HEK293 (cell line): ENCODE results near the gene NIPBL.
A peak's percentile ranks its signal among the peaks of the same experiment; 100 is the strongest.

Experiments used
- CTCF ChIA-PET: fragments of 350-600 bp; formaldehyde crosslinking; extraction: SDS; loops from one replicate; lab custom pipeline; 2021; ENCODE audit warnings: antibody characterized with exemption; lab: Yijun Ruan, JAX
- POLR2A ChIA-PET: fragments of 300-600 bp; formaldehyde crosslinking; extraction: SDS; loops from one replicate; lab custom pipeline; 2020; ENCODE audit warnings: antibody characterized with exemption, inconsistent platforms; lab: Yijun Ruan, JAX
- H3K27ac ChIP-seq: fragments of 200-500 bp; sonication (Bioruptor generic); 2 replicates; pipeline ENCODE4 v1.5.1; 2014; ENCODE audit warnings: low read depth, low read length, control low read depth, inconsistent platforms; ENCODE audit errors: extremely low read depth
- H3K36me3 ChIP-seq, 2 experiments: fragments of 200-500 bp in 1 of 2; sonication (Bioruptor generic) in 1 of 2; 1 replicate in 1 of 2; 2 replicates in 1 of 2; pipeline ENCODE4 v1.5.1; 2014 to 2017; ENCODE audit warnings: inconsistent platforms in 2 of 2, low read length in 2 of 2; ENCODE audit not compliant: control insufficient read depth in 2 of 2, insufficient read depth in 1 of 2
- H3K4me1 ChIP-seq: fragments of 200-500 bp; sonication (Bioruptor generic); 2 replicates; pipeline ENCODE4 v1.5.1; 2014; ENCODE audit warnings: mild to moderate bottlenecking, low read length, inconsistent platforms; ENCODE audit not compliant: control insufficient read depth, insufficient read depth
- H3K4me3 ChIP-seq: 2 replicates; pipeline ENCODE4 v1.5.1; 2011; ENCODE audit warnings: low read depth, mild to moderate bottlenecking, control low read depth, low read length, moderate library complexity
- H3K9me3 ChIP-seq: fragments of 200-500 bp; sonication (Bioruptor generic); 2 replicates; pipeline ENCODE4 v1.5.1; 2014; ENCODE audit warnings: low read depth, low read length, inconsistent platforms; ENCODE audit not compliant: control insufficient read depth, insufficient read depth
- BCL11B ChIP-seq: fragments of 450-650 bp; formaldehyde crosslinking; IDR thresholded peaks from 2 replicates; pipeline ENCODE4 v1.5.1; 2016; ENCODE audit warnings: low read depth, missing biosample characterization, missing genetic modification characterization
- GFI1B ChIP-seq: fragments of 450-650 bp; formaldehyde crosslinking; IDR thresholded peaks from 2 replicates; pipeline ENCODE4 v1.5.1; 2016; ENCODE audit warnings: missing biosample characterization, missing genetic modification characterization
- KLF1 ChIP-seq: fragments of 450-650 bp; formaldehyde crosslinking; IDR thresholded peaks from 2 replicates; pipeline ENCODE4 v1.5.1; 2016; ENCODE audit warnings: missing biosample characterization, missing genetic modification characterization
- ZBTB7A ChIP-seq: fragments of 450-650 bp; formaldehyde crosslinking; IDR thresholded peaks from 2 replicates; pipeline ENCODE4 v1.5.1; 2016; ENCODE audit warnings: low read depth, missing biosample characterization, missing genetic modification characterization
- ZIC2 ChIP-seq: fragments of 450-650 bp; formaldehyde crosslinking; IDR thresholded peaks from 2 replicates; pipeline ENCODE4 v1.5.1; 2016; ENCODE audit warnings: missing biosample characterization, missing genetic modification characterization
- ZNF10 ChIP-seq: fragments of 450-650 bp; formaldehyde crosslinking; IDR thresholded peaks from 2 replicates; pipeline ENCODE4 v1.5.1; 2017; ENCODE audit warnings: missing biosample characterization, missing genetic modification characterization
- ZNF155 ChIP-seq: fragments of 450-650 bp; formaldehyde crosslinking; IDR thresholded peaks from 2 replicates; pipeline ENCODE4 v1.5.1; 2016; ENCODE audit warnings: missing biosample characterization, missing genetic modification characterization
- ZNF747 ChIP-seq: fragments of 450-650 bp; formaldehyde crosslinking; IDR thresholded peaks from 2 replicates; pipeline ENCODE4 v1.5.1; 2016; ENCODE audit warnings: missing biosample characterization, missing genetic modification characterization
- ZNF768 ChIP-seq: fragments of 450-650 bp; formaldehyde crosslinking; IDR thresholded peaks from 2 replicates; pipeline ENCODE4 v1.5.1; 2018; ENCODE audit warnings: missing biosample characterization, mild to moderate bottlenecking, missing genetic modification characterization
- ZNF785 ChIP-seq: fragments of 450-650 bp; formaldehyde crosslinking; IDR thresholded peaks from 2 replicates; pipeline ENCODE4 v1.5.1; 2016; ENCODE audit warnings: missing biosample characterization, missing genetic modification characterization
- ZSCAN23 ChIP-seq: fragments of 450-650 bp; formaldehyde crosslinking; IDR thresholded peaks from 2 replicates; pipeline ENCODE4 v1.5.1; 2016; ENCODE audit warnings: missing biosample characterization, missing genetic modification characterization
- TF ChIP-seq, protein P1 (sequence below): fragments of 450-650 bp; formaldehyde crosslinking; IDR thresholded peaks from 2 replicates; pipeline ENCODE4 v1.5.1; 2016; ENCODE audit warnings: missing biosample characterization, missing genetic modification characterization
- TF ChIP-seq, protein P2 (sequence below): fragments of 450-650 bp; formaldehyde crosslinking; IDR thresholded peaks from 2 replicates; pipeline ENCODE4 v1.5.1; 2017; ENCODE audit warnings: missing biosample characterization, missing genetic modification characterization
- TF ChIP-seq, protein P3 (sequence below): fragments of 450-650 bp; formaldehyde crosslinking; IDR thresholded peaks from 2 replicates; pipeline ENCODE4 v1.5.1; 2017; ENCODE audit warnings: missing biosample characterization, missing genetic modification characterization
- TF ChIP-seq, protein P4 (sequence below): fragments of 450-650 bp; formaldehyde crosslinking; IDR thresholded peaks from 2 replicates; pipeline ENCODE4 v1.5.1; 2016; ENCODE audit warnings: missing biosample characterization, missing genetic modification characterization

The NIPBL gene

DNA sequence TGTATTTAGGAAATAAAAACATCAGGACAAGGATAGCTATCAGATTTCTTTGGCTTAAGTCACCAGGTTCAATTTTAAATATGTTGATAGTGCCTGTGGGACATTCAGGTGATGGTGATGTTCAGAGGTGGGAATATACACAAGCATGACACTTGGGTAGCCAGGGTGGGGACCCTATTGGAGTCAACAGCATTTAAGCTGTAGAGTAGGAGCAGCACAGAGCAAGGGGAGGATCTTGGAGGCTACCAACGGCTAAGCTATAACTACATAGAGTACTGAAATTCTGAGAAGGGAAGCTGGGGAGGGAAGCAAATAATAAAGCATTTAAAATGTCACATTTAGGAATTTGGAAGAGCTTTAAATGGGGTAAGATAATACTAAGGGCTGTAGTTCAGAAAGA is 194.9 kb downstream of the NIPBL start:
- H3K27ac ChIP-seq, result no peak overlapping the region
- no peak overlapping the region for H3K4me3 ChIP-seq
- H3K4me1 ChIP-seq, result no peaks in the 10 kb centered on the region
- TF ChIP-seq BCL11B (tag by site-specific recombination), result no peak
- TF ChIP-seq KLF1 (tag by site-specific recombination), result no peak
- TF ChIP-seq ZSCAN23 (tag by site-specific recombination), result no peak
- TF ChIP-seq GFI1B (tag by site-specific recombination), result no peak
- TF ChIP-seq ZNF747 (tag by site-specific recombination), result no peak
- no peak for TF ChIP-seq ZNF768
- no peak for TF ChIP-seq ZBTB7A (tag by site-specific recombination)
- POLR2A ChIA-PET, result interaction anchor here (0.6 kb wide), 1 partner anchor 11 kb away, joined by 3 read pairs; no protein-coding TSS in a partner anchor
- peaks cover 0 to 3% of the 10 kb centered on the region in 2 experiments; a peak in 1 of 3 replicates for H3K36me3 ChIP-seq
- CTCF ChIA-PET, result interaction anchor here (0.6 to 0.7 kb wide), 2 partner anchors 9 to 247 kb away, joined by 3 read pairs; no protein-coding TSS in a partner anchor
- H3K9me3 ChIP-seq, result no peaks in the 10 kb centered on the region

DNA sequence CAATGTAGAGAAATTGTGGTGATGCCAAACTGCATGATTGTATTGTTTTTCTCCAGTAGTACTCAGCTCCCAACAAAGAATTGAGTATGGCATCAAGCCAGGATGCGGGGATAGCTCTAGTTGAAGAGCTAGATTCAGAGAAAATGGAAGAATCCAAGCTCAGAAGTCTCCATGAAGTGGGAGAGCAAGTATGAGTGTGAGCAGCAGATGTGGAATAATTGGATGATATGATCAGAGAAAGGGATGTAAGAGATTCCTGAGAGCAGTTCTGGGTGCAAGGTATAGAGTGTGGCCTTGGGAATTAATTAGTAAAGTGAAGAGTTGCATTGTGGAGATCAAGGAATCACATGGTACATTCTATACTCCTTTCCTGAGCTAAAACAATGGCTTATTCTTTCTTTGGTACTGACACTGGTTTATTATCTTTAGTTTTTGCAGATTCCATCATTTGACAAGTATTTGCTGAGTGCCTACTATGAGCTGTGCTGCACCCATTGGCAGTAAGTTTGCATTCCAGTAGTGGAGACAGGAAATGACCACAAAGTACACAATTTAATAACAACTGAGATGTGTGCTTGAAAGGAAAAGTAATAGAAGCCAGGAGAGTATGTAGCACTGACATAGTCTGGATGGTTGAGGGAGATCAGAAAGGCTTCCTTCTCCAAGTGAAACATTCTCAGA is 195.5 kb downstream of the NIPBL start:
- H3K27ac ChIP-seq, result no peak overlapping the region
- TF ChIP-seq, protein P1, sequence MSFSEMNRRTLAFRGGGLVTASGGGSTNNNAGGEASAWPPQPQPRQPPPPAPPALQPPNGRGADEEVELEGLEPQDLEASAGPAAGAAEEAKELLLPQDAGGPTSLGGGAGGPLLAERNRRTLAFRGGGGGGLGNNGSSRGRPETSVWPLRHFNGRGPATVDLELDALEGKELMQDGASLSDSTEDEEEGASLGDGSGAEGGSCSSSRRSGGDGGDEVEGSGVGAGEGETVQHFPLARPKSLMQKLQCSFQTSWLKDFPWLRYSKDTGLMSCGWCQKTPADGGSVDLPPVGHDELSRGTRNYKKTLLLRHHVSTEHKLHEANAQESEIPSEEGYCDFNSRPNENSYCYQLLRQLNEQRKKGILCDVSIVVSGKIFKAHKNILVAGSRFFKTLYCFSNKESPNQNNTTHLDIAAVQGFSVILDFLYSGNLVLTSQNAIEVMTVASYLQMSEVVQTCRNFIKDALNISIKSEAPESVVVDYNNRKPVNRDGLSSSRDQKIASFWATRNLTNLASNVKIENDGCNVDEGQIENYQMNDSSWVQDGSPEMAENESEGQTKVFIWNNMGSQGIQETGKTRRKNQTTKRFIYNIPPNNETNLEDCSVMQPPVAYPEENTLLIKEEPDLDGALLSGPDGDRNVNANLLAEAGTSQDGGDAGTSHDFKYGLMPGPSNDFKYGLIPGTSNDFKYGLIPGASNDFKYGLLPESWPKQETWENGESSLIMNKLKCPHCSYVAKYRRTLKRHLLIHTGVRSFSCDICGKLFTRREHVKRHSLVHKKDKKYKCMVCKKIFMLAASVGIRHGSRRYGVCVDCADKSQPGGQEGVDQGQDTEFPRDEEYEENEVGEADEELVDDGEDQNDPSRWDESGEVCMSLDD (tag by site-specific recombination), result no peak
- TF ChIP-seq ZNF155 (tag by site-specific recombination), result no peak
- no peak for TF ChIP-seq ZNF747 (tag by site-specific recombination)
- TF ChIP-seq, protein P2, sequence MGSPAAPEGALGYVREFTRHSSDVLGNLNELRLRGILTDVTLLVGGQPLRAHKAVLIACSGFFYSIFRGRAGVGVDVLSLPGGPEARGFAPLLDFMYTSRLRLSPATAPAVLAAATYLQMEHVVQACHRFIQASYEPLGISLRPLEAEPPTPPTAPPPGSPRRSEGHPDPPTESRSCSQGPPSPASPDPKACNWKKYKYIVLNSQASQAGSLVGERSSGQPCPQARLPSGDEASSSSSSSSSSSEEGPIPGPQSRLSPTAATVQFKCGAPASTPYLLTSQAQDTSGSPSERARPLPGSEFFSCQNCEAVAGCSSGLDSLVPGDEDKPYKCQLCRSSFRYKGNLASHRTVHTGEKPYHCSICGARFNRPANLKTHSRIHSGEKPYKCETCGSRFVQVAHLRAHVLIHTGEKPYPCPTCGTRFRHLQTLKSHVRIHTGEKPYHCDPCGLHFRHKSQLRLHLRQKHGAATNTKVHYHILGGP (tag by site-specific recombination), result no peak
- TF ChIP-seq ZNF785 (tag by site-specific recombination), result no peak
- TF ChIP-seq ZIC2, result no peak
- TF ChIP-seq, protein P3, sequence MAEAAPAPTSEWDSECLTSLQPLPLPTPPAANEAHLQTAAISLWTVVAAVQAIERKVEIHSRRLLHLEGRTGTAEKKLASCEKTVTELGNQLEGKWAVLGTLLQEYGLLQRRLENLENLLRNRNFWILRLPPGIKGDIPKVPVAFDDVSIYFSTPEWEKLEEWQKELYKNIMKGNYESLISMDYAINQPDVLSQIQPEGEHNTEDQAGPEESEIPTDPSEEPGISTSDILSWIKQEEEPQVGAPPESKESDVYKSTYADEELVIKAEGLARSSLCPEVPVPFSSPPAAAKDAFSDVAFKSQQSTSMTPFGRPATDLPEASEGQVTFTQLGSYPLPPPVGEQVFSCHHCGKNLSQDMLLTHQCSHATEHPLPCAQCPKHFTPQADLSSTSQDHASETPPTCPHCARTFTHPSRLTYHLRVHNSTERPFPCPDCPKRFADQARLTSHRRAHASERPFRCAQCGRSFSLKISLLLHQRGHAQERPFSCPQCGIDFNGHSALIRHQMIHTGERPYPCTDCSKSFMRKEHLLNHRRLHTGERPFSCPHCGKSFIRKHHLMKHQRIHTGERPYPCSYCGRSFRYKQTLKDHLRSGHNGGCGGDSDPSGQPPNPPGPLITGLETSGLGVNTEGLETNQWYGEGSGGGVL (tag by site-specific recombination), result no peak
- TF ChIP-seq, protein P4, sequence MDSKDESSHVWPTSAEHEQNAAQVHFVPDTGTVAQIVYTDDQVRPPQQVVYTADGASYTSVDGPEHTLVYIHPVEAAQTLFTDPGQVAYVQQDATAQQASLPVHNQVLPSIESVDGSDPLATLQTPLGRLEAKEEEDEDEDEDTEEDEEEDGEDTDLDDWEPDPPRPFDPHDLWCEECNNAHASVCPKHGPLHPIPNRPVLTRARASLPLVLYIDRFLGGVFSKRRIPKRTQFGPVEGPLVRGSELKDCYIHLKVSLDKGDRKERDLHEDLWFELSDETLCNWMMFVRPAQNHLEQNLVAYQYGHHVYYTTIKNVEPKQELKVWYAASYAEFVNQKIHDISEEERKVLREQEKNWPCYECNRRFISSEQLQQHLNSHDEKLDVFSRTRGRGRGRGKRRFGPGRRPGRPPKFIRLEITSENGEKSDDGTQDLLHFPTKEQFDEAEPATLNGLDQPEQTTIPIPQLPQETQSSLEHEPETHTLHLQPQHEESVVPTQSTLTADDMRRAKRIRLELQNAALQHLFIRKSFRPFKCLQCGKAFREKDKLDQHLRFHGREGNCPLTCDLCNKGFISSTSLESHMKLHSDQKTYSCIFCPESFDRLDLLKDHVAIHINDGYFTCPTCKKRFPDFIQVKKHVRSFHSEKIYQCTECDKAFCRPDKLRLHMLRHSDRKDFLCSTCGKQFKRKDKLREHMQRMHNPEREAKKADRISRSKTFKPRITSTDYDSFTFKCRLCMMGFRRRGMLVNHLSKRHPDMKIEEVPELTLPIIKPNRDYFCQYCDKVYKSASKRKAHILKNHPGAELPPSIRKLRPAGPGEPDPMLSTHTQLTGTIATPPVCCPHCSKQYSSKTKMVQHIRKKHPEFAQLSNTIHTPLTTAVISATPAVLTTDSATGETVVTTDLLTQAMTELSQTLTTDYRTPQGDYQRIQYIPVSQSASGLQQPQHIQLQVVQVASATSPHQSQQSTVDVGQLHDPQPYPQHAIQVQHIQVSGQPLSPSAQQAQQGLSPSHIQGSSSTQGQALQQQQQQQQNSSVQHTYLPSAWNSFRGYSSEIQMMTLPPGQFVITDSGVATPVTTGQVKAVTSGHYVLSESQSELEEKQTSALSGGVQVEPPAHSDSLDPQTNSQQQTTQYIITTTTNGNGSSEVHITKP, result peak; percentile 93
- no peak for TF ChIP-seq ZNF10 (tag by site-specific recombination)
- H3K9me3 ChIP-seq, result no peaks in the 10 kb centered on the region
- H3K36me3 ChIP-seq, result peaks cover 0 to 3% of the 10 kb centered on the region in 2 experiments; a peak in 1 of 3 replicates
- no peak overlapping the region for H3K4me3 ChIP-seq
- no peaks in the 10 kb centered on the region for H3K4me1 ChIP-seq
- ChIA-PET POLR2A (no interaction called here), CTCF (interaction anchor here (0.6 to 0.7 kb wide), 2 partner anchors 10 to 248 kb away, joined by 3 read pairs; no protein-coding TSS in a partner anchor)
